Common myeloid progenitor, CD34-positive (primary cell): ENCODE data around the gene GRK4.

Experiments used
- CTCF ChIA-PET: fragments of 350-600 bp; sonication (Branson Sonifier 250); formaldehyde crosslinking; loops from one replicate; lab custom pipeline; 2021; ENCODE audit warnings: antibody characterized with exemption; lab: Charles Lee
- POLR2A ChIA-PET: fragments of 350-600 bp; sonication (Branson Sonifier 250); formaldehyde crosslinking; loops from one replicate; lab custom pipeline; 2021; ENCODE audit warnings: antibody characterized with exemption; lab: Charles Lee
- DNase-seq, 3 donors: peaks; one replicate each; pipeline versions ENCODE4 v3.0.0 to v3.0.0-alpha.2; 2013
- H3K27ac ChIP-seq, 2 experiments: 1 replicate in 1 of 2; 2 replicates in 1 of 2; pipeline ENCODE4 v1.7.0; 2013; ENCODE audit warnings: inconsistent platforms in 2 of 2, low read length in 2 of 2, mild to moderate bottlenecking in 2 of 2, low read depth in 1 of 2, moderate library complexity in 1 of 2; ENCODE audit not compliant: severe bottlenecking in 2 of 2, insufficient read depth in 1 of 2, poor library complexity in 1 of 2
- H3K27me3 ChIP-seq, 5 experiments: replicated peaks in 2 of 5; 1 replicate in 3 of 5; 2 replicates in 2 of 5; pipeline versions ENCODE4 v1.6.1 to v1.7.0; 2013; ENCODE audit warnings: low read length in 4 of 5, mild to moderate bottlenecking in 2 of 5, moderate library complexity in 2 of 5, inconsistent platforms in 1 of 5; ENCODE audit not compliant: insufficient read depth in 5 of 5, control insufficient read depth in 4 of 5
- H3K36me3 ChIP-seq, 4 experiments: 1 replicate in 2 of 4; 2 replicates in 2 of 4; pipeline versions ENCODE4 v1.6.1 to v1.7.0; 2013; ENCODE audit warnings: low read length in 3 of 4, control low read depth in 1 of 4, mild to moderate bottlenecking in 1 of 4; ENCODE audit not compliant: control insufficient read depth in 4 of 4, insufficient read depth in 4 of 4
- H3K4me1 ChIP-seq, 4 experiments: 1 replicate in 3 of 4; 2 replicates in 1 of 4; pipeline versions ENCODE4 v1.6.1 to v1.7.1; 2013; ENCODE audit warnings: low read length in 3 of 4, mild to moderate bottlenecking in 3 of 4, control low read depth in 1 of 4, inconsistent platforms in 1 of 4, moderate library complexity in 1 of 4; ENCODE audit not compliant: control insufficient read depth in 4 of 4, insufficient read depth in 4 of 4; ENCODE audit errors: control extremely low read depth in 1 of 4
- H3K4me3 ChIP-seq, 7 experiments: 1 replicate in 4 of 7; 2 replicates in 3 of 7; pipeline versions ENCODE4 v1.5.1 to v1.7.0; 2013; ENCODE audit warnings: mild to moderate bottlenecking in 7 of 7, low read length in 6 of 7, moderate library complexity in 6 of 7, inconsistent platforms in 2 of 7, low read depth in 2 of 7, control low read depth in 1 of 7; ENCODE audit not compliant: insufficient read depth in 4 of 7, control insufficient read depth in 1 of 7; ENCODE audit errors: extremely low read depth in 1 of 7
- H3K9me3 ChIP-seq, 5 experiments: 1 replicate in 4 of 5; 2 replicates in 1 of 5; pipeline versions ENCODE4 v1.6.1 to v1.7.1; 2013; ENCODE audit warnings: low read length in 4 of 5, mild to moderate bottlenecking in 2 of 5, inconsistent platforms in 1 of 5, low read depth in 1 of 5, moderate library complexity in 1 of 5; ENCODE audit not compliant: control insufficient read depth in 4 of 5, insufficient read depth in 2 of 5; ENCODE audit errors: control extremely low read depth in 1 of 5
- WGBS: methylation state at CpG from one replicate; pipeline ENCODE4 v1.1.5; 2013; ENCODE audit not compliant: insufficient coverage; 5-methylcytosine and 5-hydroxymethylcytosine counted together

Gene GRK4

DNA sequence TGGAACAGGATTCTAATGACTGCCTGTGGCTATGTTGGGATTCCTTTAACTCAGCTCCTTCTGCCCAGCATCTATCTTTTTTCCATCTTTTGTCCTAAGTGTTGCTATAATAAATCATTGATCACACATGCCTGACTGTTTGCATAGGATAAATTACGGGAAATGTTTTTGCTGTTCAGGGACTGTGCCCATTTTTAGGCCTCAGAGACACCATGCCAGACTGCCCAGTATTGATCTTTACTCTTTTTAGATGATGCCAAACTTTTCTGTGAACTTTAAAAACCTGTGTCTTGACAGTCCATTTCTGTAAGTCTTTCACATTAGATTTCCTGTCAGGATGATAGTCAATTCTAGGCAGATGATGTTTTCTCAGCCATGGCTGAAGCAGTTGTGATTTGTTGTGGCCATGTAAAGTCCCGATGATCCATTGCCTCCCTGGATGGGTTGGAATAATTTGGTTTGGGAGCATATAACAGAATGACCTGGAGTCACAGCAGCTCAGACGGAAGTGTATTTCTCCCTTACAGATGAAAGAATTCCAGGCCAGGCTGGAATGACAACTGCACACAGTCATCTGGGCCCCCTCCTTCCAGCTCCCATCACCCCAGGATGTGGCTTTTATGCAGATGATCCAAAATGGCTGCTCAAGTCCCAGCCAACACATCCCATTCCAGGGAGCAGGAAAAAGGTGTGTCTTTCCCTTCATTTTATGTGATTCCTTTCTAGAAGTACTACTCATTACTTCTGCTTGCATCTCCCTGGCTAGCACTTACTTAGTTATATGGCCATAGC, 107.5 kb downstream of the GRK4 start:
- 100% methylated on average over 3 of the region's 3 CpGs for WGBS
- Histone ChIP-seq H3K36me3 (no peaks in the 10 kb centered on the region), H3K4me1 (peaks cover 3 to 18% (median 12%) of the 10 kb centered on the region in 4 experiments), H3K27me3 (no peaks in the 10 kb centered on the region), H3K27ac (no peak overlapping the region), H3K9me3 (no peaks in the 10 kb centered on the region), H3K4me3 (no peak overlapping the region)
- POLR2A ChIA-PET = no interaction called here
- no peak for DNase-seq
- CTCF ChIA-PET = interaction anchor here (0.6 to 3.2 kb wide), 3 partner anchors 13 to 25 kb away, joined by 3 to 15 read pairs (median 3); no protein-coding TSS in a partner anchor

DNA sequence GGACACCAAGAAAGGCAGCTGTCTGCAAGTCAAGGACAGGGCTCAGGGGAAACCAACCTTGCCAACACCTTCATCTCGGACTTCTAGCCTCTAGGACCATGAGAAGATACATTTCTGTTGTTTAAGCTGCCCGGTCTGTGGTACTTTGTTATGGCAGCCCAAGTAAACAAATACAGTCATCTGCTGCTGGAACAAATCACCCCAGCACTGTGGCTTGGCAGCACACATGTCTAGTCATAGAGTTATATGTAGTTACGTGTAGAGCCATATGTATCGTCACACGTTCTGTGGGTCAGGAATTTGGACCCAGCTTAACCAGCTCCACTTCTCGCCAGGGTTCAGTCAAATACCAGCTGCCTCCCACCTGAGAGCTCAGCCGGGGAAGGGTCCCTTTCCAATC, 108.4 kb downstream of the GRK4 start:
- no peak for DNase-seq
- Histone ChIP-seq H3K4me3 (no peak overlapping the region), H3K4me1 (peaks cover 12 to 27% (median 21%) of the 10 kb centered on the region in 4 experiments), H3K36me3 (no peaks in the 10 kb centered on the region), H3K27ac (no peak overlapping the region), H3K9me3 (no peaks in the 10 kb centered on the region), H3K27me3 (no peaks in the 10 kb centered on the region)
- WGBS = 95% methylated on average over 6 of the region's 7 CpGs
- CTCF ChIA-PET = interaction anchor here (0.5 to 3.2 kb wide), 4 partner anchors 12 to 469 kb away, joined by 3 to 15 read pairs (median 4); no protein-coding TSS in a partner anchor
- POLR2A ChIA-PET = no interaction called here

DNA sequence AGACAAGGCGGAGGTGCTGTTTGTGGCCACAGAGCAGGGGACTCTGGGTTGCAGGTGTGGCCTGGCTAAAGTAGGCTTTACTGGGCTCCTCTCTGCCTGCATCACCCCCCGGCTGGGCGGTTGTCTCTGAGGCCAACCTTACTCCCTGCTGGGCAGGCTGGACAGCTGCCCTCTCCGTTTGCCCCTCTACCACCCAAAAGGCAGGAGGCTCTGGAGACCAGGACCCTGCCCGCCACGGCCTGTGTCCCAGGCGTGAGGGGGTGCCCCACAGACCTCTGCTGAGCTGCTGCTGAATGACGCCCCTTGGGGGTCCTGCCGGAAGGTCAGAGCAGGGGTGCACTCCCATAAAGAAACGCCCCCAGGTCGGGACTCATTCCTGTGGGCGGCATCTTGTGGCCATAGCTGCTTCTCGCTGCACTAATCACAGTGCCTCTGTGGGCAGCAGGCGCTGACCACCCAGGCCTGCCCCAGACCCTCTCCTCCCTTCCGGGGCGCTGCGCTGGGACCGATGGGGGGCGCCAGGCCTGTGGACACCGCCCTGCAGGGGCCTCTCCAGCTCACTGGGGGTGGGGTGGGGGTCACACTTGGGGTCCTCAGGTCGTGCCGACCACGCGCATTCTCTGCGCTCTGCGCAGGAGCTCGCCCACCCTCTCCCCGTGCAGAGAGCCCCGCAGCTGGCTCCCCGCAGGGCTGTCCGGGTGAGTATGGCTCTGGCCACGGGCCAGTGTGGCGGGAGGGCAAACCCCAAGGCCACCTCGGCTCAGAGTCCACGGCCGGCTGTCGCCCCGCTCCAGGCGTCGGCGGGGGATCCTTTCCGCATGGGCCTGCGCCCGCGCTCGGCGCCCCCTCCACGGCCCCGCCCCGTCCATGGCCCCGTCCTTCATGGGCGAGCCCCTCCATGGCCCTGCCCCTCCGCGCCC, 110.0 kb downstream of the GRK4 start:
- ChIA-PET POLR2A (interaction anchor here (0.6 kb wide), 1 partner anchor 66 kb away, joined by 5 read pairs; no protein-coding TSS in a partner anchor), CTCF (interaction anchor here (0.7 to 3.2 kb wide), 3 partner anchors 15 to 28 kb away, joined by 3 to 15 read pairs (median 5); no protein-coding TSS in a partner anchor)
- no peak overlapping the region for H3K27ac ChIP-seq
- no peak for DNase-seq
- 17% methylated on average over 40 of the region's 54 CpGs for WGBS
- H3K4me1 ChIP-seq = peaks cover 14 to 39% (median 35%) of the 10 kb centered on the region in 4 experiments
- H3K27me3 ChIP-seq = no peaks in the 10 kb centered on the region
- peak overlapping the region; percentile 47 to 84 (median 68) for H3K4me3 ChIP-seq
- no peaks in the 10 kb centered on the region for H3K36me3 ChIP-seq
- no peaks in the 10 kb centered on the region for H3K9me3 ChIP-seq

GRCh38 chr4:3074078-3074845, 110.9 kb downstream of the GRK4 start, which contains the start of the genes HTT and HTT-AS:
Gene HTT (plus strand): TSS chr4:3074681. CDS start chr4:3074826, 145 bp downstream.
Gene HTT-AS (minus strand): TSS chr4:3074538.
- ChIA-PET CTCF (interaction anchor here (3.2 kb wide), 1 partner anchor 28 kb away, joined by 15 read pairs; no protein-coding TSS in a partner anchor), POLR2A (interaction anchor here (0.6 kb wide), 3 partner anchors 66 to 1333 kb away, joined by 3 to 5 read pairs (median 4); no protein-coding TSS in a partner anchor)

GRCh38 chr4:3074846-3075651, 111.7 kb downstream of the GRK4 start:
- no peaks in the 10 kb centered on the region for H3K27me3 ChIP-seq
- POLR2A ChIA-PET = interaction anchor here (0.5 to 1.2 kb wide), 3 partner anchors 25 to 418 kb away, joined by 3 read pairs; no protein-coding TSS in a partner anchor
- peak overlapping the region; percentile 88 to 99 (median 94) for H3K4me3 ChIP-seq
- DNase-seq = peak; percentile 85 to 95 (median 94)
- no peaks in the 10 kb centered on the region for H3K36me3 ChIP-seq
- peaks cover 20 to 50% (median 47%) of the 10 kb centered on the region in 4 experiments for H3K4me1 ChIP-seq
- 0% methylated on average over 52 of the region's 60 CpGs for WGBS
- CTCF ChIA-PET = no interaction called here
- H3K9me3 ChIP-seq = no peaks in the 10 kb centered on the region
- peak overlapping the region; percentile 64 to 87 for H3K27ac ChIP-seq

More at GRCh38 chr4:3074078-3074845, 110.9 kb downstream of the GRK4 start, which contains the start of the genes HTT and HTT-AS:
- WGBS = 0% methylated on average over 51 of the region's 81 CpGs
- Histone ChIP-seq H3K27me3 (no peaks in the 10 kb centered on the region), H3K9me3 (no peaks in the 10 kb centered on the region), H3K36me3 (no peaks in the 10 kb centered on the region), H3K4me3 (peak within 1 kb of the TSS; percentile 88 to 99 (median 94)), H3K27ac (peak within 1 kb of the TSS; percentile 68 to 87), H3K4me1 (peaks cover 17 to 45% (median 43%) of the 10 kb centered on the region in 4 experiments)
- peak; percentile 92 to 98 (median 97) for DNase-seq
